ENCODE measurements around the gene FMNL3. TPM values are rescaled to one million over a fixed set of nuclear protein-coding genes. Genes with fewer than 3 reads are reported as not detected.
A peak's percentile ranks its signal among the peaks of the same experiment; 100 is the strongest.
"Not testable (repeated sequence)": the region's sequence is repeated elsewhere in the genome, so short reads cannot be mapped to it uniquely, and the experiment has no call there.

FMNL3 gene, protein sequence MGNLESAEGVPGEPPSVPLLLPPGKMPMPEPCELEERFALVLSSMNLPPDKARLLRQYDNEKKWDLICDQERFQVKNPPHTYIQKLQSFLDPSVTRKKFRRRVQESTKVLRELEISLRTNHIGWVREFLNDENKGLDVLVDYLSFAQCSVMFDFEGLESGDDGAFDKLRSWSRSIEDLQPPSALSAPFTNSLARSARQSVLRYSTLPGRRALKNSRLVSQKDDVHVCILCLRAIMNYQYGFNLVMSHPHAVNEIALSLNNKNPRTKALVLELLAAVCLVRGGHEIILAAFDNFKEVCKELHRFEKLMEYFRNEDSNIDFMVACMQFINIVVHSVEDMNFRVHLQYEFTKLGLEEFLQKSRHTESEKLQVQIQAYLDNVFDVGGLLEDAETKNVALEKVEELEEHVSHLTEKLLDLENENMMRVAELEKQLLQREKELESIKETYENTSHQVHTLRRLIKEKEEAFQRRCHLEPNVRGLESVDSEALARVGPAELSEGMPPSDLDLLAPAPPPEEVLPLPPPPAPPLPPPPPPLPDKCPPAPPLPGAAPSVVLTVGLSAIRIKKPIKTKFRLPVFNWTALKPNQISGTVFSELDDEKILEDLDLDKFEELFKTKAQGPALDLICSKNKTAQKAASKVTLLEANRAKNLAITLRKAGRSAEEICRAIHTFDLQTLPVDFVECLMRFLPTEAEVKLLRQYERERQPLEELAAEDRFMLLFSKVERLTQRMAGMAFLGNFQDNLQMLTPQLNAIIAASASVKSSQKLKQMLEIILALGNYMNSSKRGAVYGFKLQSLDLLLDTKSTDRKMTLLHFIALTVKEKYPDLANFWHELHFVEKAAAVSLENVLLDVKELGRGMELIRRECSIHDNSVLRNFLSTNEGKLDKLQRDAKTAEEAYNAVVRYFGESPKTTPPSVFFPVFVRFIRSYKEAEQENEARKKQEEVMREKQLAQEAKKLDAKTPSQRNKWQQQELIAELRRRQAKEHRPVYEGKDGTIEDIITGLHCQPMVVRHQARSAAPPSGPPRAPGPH
- 10 to 100 TPM; 36.8 to 39.7 (median 37.8) TPM for polyA plus RNA-seq (ENCODE audit: insufficient read length in 4 of 4)

DNA sequence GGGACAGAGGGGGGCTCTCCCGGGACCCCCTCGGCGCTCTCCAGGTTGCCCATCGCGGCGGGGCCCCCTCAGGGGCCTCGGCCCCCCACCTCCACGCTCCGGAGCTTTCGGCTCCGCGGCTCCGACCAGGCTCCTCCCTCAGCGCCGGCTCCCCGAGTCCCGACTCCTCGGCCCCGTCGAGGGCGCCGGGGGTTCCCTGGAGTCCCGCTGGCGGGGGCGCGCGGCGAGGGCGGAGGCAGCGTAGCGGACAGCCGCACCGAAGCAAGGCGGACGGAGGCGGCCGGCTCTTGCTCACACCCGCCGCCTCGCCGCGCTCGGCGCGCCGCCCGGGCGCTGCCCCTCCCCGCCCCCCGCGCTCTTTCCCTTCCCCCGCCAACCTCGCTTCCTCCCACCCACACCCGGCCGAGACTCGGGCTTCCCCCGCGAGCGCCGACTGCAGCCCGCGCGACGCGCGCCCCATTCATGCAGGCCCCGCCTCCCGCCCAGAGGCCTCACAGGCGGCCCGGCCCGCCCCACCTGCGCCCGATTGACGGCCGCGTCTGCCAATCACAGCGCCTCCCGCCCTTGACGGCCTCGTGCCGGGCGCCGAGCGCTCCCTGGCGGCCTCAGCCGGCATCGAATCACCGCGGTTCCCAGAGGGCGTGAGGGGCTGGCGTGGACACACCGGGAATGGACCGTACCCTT lies at the start of gene FMNL3:
Gene FMNL3 (minus strand): TSS at position 278 of the 684 bp plus-strand sequence. CDS start 225 bp downstream, at position 53.
- peak; percentile 85 to 92 (median 90) for DNase-seq (ENCODE audit: low read depth in 4 of 4, low spot score in 3 of 4)

DNA sequence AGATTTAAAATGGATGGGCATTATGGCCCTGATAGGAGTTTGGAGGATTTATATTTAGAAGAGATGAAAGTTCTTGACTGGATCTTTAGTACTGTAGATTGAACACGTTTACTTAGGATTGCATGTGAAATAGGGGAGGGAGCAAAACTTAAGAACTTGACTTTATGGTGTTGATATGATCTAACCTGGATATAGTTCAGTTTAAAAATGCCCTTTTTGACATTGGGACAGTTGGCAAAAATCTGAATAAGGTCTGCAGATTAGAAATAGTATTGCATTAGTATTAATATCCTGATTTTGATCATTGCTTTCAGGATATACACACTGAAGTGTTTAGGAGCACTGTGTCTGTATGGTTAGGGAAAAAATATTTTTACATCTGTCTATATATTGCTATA lies 43.8 kb upstream of the FMNL3 start:
- no peak for DNase-seq (ENCODE audit: low read depth in 4 of 4, low spot score in 3 of 4)

DNA sequence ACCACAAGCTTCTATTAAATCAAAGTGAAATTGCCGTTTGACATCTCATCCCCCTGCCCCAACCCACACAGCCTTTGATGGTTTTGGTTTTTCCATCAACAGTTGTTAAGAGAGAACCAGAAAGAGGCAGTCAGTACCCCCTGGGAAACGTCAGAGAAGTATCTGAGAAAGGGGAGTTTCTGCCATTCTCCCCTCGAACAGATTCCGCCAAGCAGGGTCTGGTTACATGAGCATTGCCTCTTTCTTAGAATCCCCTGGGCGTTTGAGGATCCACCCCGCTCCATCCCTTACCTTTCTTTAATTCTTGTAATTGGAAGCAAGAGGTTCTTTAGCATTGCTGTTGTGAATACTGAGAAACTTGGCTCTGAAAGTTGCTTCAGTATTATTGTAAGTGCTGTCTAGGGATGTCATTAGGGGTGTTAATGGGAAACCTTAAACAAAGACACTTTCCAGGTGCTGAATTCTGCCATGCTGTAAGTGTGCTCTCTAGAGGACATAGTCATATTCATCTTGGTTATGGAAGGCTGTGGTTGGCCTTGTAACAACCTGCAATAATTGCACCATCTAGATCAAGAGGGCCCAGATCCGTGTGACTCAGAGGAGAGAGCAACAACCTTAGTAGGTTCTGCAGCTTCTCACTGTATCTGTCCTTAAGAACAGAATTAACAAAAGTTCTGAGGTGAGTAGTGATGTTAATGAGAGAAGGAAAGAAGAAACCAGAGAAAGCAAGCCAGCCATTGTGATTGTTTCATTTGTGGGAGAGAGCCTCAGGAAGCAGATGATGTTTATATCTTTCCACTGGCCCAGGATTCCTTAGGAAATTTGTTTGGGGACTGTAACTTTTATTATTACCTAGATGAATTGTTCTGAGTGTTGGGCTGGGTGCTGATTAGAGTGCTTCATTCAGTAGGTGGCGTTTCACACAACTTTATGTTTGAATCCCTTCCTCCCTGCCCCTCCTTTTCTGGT lies 43.1 kb upstream of the FMNL3 start:
- DNase-seq (ENCODE audit: low read depth in 4 of 4, low spot score in 3 of 4) = no peak

DNA sequence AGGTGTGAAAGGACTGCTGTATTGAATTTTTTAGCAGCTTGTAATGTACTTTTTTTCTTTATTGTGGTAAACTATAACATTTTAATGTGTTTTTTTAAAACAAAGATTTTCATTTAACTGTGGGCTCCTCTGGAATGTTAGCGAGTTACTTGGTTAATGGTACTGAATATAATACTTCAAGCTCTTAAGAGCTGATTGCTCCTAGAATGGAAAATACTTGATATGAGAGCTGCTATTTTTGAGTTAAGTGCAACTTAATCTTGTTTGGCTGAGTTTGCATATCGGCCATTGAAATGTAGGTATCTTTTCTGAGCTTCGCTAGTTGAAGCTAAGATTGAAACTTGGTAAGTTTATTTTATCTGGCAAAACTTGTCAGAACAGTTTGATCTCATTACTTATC lies 41.6 kb upstream of the FMNL3 start:
- no peak for DNase-seq (ENCODE audit: low read depth in 4 of 4, low spot score in 3 of 4)

DNA sequence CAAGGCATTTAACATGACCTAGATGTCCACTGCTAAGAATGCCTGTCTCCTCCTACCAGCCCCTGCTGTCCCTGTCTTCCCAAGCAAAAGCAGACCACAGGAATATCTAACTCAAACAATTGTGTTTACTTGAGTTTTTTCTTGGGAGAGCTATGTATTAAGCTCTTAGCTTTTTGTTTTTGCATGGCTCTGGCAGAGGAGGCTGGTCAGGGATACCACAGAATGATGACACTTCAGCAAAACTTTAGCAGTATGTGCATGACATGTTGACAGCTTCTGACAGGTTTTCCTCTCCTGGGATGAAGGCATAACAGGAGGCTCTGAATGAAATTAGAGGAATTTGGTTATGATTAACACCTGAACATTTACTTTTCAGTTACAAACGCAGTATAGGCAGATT lies 41.1 kb upstream of the FMNL3 start:
- no peak for DNase-seq (ENCODE audit: low read depth in 4 of 4, low spot score in 3 of 4)

DNA sequence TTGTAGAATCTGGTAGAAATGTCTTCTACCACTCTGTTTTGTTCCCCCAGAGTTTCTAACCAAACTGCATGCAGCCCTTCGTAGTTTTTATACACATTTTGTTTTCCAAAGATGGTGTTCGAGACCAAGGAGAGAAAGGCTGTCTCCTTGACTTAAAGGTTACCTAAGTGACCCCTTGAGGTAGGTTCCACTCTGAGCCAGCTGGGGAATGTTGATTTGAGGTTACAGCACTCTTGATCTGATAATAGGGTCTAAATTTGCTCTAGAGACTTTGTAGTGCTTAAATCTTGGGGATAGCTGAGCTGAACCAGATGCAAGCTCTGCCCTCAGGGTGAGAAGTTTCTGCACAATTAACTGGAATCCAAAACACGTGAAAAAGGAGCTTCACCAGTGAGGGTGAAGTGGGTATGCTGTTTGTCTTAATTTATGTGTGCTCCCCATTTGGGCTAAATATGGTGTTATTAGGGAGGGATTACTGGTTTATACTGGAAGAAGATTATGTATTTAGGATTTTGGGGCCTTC lies 37.2 kb upstream of the FMNL3 start:
- no peak for DNase-seq (ENCODE audit: low read depth in 4 of 4, low spot score in 3 of 4)

DNA sequence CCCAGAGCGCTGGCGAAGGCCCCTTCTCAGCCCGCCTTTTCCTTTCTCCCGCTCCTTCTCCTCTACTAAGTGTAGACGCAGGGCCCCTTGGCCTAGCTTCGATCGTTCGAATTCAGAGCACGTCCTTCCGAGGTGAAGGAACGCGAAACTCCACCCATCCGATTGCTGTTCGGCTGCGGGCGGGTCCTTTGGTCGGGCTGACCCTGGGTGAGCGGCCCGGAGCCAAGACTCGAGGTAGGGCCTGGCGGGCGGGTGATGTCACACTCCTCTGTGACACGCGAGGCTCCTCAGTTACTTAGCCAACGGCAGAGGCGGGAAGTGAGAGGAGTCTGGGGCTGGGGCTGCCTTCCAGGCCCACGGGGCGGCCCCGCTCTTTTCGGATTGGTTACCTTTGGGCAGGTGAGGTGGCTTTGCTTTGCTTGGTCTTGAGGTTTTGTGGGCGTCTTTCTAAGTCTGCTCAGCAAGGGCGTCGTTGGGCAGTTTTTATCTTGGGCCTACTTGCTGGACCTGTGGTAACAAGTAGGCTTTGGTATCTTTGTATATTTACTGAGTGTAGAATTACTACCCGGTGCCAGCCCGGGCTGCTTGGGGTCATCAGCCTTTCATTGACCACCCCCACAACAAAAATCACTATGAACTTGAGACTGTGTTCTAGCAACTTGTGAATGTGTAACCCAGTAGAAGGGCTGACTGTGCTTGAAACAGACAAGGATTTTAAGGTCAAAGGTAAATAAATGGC lies 34.8 kb upstream of the FMNL3 start:
- DNase-seq (ENCODE audit: low read depth in 4 of 4, low spot score in 3 of 4) = peak in 3 of 4 donors; percentile 33 to 40 (median 40)

DNA sequence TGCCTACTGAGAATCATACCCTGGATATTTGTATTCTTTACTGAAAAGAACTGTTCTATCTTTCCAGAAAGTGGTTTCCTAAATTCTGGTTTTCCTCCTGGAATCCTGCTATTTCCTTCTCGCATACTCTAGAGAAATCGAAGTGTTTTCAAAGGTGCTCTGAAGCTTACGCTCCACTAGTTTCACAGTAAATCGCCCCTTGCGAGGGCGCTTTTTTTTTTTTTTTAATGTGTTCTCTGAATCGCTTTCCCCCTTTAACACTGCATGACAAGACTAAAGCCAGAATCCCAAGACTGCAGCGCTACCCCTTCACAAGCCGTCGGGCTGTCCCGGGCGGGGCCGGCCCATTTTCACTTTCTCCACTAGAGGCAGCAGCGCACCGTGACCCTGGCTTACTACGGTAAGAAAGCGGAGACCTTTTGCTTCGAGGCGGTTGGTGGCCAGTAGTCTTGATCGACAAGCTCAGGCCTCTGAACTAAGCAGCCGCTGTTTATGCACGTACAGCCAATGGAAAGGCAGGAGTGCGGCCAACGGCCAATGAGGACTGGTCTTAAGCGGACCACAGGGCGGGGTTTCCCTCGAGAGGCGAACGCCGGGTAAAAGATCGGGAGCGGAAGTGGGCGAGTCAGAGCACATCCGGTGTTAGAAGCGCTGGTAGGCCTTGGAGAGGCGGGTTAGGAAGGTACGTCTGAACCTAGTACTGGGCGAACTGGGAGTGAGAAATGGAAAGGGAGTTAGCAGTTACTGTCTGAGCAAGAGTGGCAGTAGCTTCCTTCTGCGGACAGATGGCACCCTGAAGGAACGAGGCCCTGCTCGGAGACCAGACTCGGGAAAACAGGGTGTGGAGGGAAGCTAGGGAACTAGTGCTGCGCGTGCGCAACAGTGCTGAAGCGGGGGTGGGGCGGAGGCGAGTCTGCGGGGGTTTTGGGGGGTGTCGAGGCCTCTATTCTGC lies 34.0 kb upstream of the FMNL3 start, which contains the start of gene TMBIM6:
Gene TMBIM6 (plus strand): TSS at position 628 of the 952 bp plus-strand sequence. CDS start 10,937 bp downstream, outside the sequence.
- DNase-seq (ENCODE audit: low read depth in 4 of 4, low spot score in 3 of 4) = peak; percentile 98 to 100 (median 99)

DNA sequence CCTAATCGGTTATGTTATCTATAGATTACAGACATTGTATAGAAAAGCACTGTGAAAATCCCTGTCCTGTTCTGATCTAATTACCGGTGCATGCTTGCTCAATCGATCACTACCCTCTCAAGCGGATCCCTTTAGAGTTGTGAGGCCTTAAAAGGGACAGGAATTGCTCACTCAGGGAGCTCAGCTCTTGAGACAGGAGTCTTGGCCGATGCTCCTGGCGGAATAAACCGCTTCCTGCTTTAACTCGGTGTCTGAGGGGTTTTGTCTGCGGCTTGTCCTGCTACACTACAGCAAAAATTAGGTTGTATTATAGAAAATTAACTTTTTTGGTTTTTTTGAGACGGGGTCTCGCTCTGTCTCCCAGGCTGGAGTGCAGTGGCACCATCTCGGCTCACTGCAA lies 33.1 kb upstream of the FMNL3 start:
- DNase-seq (ENCODE audit: low read depth in 4 of 4, low spot score in 3 of 4) = not testable (repeated sequence)

DNA sequence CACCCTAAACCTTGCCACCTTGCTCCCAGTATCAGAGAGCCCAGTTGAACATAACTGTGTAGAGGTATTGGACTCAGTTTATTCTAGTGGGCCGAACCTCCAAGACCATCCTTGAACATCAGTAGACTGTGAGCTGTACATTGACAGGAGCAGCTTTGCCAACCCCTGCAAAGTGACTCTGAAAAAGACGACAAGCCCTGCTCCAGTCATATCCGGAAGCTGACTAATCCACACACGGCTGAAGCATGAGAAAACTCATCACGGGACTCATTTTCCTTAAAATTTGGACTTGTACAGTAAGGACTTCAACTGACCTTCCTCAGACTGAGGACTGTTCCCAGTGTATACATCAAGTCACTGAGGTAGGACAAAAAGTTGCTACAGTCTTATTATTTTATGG lies 31.5 kb upstream of the FMNL3 start:
- DNase-seq (ENCODE audit: low read depth in 4 of 4, low spot score in 3 of 4) = not testable (repeated sequence)

DNA sequence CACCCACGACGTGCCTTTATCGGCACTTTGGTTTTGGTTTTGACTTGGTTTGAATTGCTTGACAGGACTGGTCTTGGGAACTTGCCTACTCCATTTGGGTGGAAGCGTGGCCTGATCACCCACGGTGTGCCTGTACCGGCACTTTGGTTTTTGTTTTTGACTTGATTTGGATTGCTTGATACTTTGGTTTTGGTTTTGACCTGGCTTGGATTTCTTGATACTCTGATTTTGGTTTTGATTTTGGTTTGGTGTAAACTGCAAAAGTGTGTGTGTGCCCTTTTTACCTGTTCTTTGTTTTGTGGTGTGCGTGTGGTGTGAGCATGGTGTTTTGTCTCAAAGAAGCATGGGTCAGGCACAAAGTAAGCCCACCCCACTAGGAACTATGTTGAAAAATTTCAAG lies 27.7 kb upstream of the FMNL3 start:
- not testable (repeated sequence) for DNase-seq (ENCODE audit: low read depth in 4 of 4, low spot score in 3 of 4)

DNA sequence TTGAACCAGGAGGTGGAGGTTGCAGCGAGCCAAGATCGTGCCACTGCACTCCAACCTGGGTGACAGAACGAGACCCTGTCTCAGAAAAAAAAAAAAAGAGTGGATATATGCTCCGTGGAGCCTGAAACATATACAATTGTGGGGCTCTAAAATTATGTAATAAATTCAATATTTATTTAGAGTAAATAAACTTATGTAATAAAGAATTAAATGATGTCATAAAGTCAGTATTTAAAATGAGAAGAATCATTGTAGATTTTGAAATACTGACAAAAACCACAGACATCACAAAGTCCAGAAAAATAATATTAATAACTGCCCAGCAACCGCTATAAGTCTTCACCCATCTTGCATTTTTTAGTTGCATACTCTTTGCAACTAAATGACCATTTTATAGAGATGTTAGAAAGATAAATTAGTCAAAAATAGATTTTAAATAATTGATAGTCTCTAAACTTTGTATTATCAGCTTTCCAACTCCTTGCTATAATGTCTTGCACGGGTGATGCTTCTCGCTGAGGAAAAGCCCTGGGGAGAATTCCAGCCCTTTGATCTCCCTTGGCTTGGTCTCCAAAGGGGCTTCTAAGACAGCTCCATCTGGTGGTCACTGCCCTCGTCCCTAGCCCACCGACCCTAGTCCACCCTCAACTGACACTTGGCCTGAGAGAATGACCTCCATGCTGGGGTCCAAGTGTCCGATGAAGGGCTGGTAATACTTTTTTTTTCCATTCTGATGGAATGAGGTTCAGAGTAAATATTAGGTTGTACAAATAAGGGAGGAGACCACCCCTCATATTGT lies 26.2 kb upstream of the FMNL3 start:
- DNase-seq (ENCODE audit: low read depth in 4 of 4, low spot score in 3 of 4) = no peak

DNA sequence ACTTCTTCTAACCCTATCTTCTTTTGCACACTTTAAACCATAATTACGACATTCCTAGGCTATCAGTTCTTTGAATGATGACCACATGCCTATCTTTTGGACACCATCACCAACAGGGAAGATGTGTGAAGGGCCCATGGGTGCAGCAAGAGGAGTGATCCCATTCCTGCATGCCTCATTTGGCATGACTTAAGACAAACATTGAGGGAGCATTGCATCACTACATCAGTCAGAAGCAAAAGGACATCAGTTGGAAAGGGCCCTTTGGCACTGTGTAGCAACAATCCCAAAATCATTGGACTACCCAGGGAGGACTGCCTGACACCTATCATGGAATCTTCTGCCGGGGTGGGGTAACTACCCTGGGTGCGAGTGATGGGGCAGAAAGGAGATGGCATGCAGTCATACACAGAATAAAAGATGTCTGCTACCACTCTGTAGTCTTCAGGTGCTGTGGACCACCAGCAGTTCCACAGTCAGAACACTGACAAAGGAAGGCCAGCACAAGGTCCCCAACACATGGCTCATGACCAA lies 23.4 kb upstream of the FMNL3 start:
- no peak for DNase-seq (ENCODE audit: low read depth in 4 of 4, low spot score in 3 of 4)

DNA sequence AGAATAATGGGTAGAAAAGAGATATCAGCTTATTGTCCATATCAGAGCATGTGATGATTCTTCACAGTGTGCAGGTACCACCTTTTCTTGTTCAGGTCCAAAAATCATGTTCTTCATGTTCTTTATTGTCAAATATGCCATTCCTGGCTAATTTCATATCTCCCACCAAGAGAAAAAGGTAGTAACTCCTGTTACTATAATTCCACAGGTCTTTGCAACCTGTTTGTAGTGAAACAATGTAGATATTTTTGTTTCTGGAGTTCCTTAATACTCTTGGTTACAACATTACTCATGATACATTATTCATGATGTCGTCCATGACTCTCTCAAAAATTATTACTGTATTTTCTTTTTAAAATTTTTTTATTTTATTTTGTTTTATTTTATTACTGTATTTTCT lies 22.8 kb upstream of the FMNL3 start:
- no peak for DNase-seq (ENCODE audit: low read depth in 4 of 4, low spot score in 3 of 4)

DNA sequence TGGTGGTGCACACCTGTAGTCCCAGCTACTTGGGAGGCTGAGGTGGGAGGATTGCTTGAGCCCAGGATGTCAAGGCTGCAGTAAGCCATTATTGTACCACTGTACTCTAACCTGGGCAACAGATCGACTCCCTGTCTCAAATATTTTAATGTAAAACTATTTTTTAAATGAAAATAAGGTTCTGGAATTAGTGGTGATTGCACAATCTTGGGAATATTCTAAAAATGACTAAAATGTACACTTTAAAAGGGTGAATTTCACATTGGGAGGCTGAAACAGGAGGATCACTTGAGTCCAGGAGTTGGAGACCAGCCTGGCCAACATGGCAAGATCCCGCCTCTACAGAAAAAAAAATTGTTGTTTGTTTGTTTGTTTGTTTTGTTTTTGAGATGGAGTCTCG lies 21.2 kb upstream of the FMNL3 start:
- no peak for DNase-seq (ENCODE audit: low read depth in 4 of 4, low spot score in 3 of 4)

DNA sequence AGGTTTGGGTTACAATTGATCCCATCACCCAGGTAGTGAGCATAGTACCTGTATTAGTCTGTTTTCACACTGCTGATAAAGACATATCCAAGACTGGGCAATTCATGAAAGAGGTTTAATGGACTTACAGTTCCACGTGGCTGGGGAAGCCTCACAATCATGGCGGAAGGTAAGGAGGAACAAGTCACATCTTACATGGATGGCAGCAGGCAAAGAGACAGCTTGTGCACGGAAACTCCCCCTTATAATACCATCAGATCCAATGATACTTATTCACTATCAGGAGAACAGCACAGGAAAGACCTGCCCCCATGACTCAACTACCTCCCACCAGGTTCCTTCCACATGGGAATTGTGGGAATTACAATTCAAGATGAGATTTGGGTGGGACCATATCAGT lies 14.2 kb upstream of the FMNL3 start:
- DNase-seq (ENCODE audit: low read depth in 4 of 4, low spot score in 3 of 4) = not testable (repeated sequence)

All from left renal pelvis (tissue), 4 donors.